AG20443 (cell line): ENCODE results near the gene FBH1.
"Not testable (repeated sequence)": the region's sequence is repeated elsewhere in the genome, so short reads cannot be mapped to it uniquely, and the experiment has no call there.

Experiments used
- DNase-seq: peaks from one replicate; pipeline ENCODE4 v3.0.0; 2012; ENCODE audit warnings: low spot score, mixed read lengths

The FBH1 gene

GRCh38 chr10:5903563-5903962 lies 13.5 kb downstream of the FBH1 start:
- no peak for DNase-seq

GRCh38 chr10:5904227-5904626 lies 14.2 kb downstream of the FBH1 start:
- DNase-seq = no peak

DNA sequence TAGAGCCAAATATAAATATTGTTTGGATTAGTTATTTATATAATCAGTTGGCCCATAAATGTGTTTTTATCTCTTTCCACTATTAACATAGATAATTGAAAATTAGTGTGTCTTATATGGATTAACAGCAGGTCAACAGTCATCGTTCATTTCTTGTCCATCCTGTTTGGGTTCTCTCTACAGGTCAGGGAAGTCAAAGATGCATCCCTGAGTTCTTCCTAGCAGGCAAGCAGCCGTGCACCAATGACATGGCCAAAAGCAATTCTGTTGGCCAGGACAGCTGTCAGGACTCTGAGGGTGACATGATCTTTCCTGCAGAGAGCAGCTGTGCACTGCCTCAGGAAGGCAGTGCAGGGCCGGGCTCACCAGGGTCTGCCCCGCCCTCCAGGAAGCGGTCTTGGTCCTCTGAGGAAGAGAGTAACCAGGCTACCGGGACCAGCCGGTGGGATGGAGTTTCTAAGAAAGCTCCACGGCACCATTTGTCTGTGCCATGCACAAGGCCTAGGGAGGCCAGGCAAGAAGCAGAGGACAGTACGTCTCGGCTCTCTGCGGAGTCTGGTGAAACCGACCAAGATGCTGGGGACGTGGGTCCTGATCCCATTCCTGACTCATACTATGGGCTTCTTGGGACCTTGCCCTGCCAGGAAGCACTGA lies 15.9 kb downstream of the FBH1 start:
- no peak for DNase-seq

- no peak for DNase-seq
These were observed 16.6 kb downstream of the FBH1 start for GRCh38 chr10:5906651-5907050.

DNA sequence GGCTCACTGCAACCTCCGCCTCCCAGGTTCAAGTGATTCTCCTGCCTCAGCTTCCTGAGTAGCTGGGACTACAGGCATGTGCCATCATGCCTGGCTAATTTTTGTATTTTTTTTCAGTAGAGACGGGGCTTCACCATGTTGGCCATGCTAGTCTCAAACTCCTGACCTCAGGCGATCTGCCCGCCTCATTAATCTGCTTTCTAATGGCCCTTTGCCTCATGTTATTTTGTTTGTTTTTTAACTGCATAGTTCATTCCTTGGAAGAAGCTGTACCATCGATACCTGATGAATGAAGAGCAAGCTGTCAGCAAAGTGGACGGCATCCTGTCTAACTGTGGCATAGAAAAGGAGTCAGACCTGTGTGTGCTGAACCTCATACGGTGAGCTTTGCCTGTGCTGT lies 18.6 kb downstream of the FBH1 start:
- not testable (repeated sequence) for DNase-seq

GRCh38 chr10:5910323-5911100 lies 20.5 kb downstream of the FBH1 start:
- no peak for DNase-seq

DNA sequence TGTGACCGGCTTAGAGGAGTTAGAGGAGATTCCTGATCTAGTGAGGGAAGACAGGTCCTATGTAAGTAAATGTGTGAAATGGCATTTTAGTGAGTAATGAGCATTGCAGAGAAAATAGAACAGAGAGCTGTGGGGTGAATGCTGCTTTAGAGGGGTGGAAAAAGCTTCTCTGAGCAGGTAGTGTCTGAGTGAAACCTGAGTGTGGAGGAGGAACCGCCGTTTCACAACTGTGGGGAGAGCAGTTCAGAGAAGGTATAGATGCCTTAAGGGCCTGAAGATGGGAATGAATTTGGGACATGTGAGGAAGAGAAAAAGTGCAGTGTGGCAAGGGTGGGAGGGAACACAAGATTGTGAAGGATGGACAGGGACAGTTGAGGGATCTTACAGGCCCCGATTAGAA lies 21.6 kb downstream of the FBH1 start:
- no peak for DNase-seq

GRCh38 chr10:5913736-5914135 lies 23.7 kb downstream of the FBH1 start:
- no peak for DNase-seq

- DNase-seq = no peak
These were observed 25.4 kb downstream of the FBH1 start for GRCh38 chr10:5915451-5915850.

DNA sequence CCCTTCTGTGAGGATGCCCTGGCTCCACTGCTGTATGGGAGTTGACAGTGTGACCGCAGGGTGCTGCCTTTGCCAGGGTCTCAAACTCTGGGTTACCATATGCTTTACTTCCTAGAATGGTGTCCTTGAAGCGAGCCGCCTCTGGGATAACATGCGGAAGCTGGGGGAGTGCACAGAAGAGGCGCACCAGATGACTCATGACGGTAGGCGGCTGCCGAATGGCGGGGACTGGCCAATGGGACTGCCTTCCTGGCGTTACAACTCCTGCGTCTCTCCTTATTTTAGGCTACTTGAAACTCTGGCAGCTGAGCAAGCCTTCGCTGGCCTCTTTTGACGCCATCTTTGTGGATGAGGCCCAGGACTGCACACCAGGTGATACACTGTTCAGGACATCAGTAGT lies 27.3 kb downstream of the FBH1 start:
- DNase-seq = no peak

GRCh38 chr10:5918763-5919162 lies 28.7 kb downstream of the FBH1 start:
- DNase-seq = no peak

DNA sequence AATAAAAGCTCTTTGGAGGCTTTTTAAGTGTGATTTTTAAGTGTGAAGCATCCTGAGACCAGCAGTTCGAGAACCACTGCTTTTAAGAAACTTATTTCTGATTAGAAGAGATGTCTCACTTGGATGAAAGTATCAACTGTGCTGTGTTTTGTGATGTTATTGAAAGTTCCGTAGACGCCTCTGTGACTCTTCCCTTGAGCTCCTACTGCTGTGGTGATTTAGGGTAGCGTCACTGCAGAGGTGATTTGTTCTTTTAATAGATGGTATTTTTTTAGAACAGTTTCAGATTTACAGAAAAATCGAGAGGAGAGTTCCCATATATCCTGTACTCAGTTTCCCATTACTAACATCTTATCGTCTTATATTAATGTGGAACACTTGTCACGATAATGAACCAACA lies 29.5 kb downstream of the FBH1 start:
- DNase-seq = no peak

- DNase-seq = no peak
These were observed 31.7 kb downstream of the FBH1 start for GRCh38 chr10:5921746-5922145.

- no peak for DNase-seq
These were observed 34.8 kb downstream of the FBH1 start for GRCh38 chr10:5924889-5925288.

- DNase-seq = peak; percentile 81
These were observed 37.3 kb downstream of the FBH1 start for GRCh38 chr10:5927306-5927705.

DNA sequence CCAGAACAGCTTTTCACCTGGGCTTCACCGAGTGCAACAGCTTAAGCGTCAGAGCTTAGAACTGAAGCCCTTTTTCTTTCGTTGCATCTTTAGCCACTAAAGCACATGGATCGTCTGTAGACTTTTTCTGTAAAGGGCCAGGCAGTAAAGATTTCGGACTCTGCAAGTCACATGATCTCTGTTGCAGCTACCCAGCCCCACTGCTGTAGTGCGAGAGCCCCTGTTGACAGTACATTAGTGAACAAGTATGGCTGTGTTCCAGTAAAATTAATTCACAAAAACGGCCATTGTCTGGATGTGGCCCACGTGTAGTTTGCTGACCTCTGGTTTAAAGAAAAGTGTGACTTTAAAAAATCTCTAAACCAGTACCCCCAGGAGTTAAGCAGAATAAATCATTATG lies 39.4 kb downstream of the FBH1 start:
- DNase-seq = no peak

GRCh38 chr10:5930272-5930671 lies 40.2 kb downstream of the FBH1 start:
- no peak for DNase-seq

GRCh38 chr10:5932345-5932744 lies 42.3 kb downstream of the FBH1 start:
- no peak for DNase-seq

GRCh38 chr10:5933909-5934546 lies 44.0 kb downstream of the FBH1 start:
- no peak for DNase-seq

DNA sequence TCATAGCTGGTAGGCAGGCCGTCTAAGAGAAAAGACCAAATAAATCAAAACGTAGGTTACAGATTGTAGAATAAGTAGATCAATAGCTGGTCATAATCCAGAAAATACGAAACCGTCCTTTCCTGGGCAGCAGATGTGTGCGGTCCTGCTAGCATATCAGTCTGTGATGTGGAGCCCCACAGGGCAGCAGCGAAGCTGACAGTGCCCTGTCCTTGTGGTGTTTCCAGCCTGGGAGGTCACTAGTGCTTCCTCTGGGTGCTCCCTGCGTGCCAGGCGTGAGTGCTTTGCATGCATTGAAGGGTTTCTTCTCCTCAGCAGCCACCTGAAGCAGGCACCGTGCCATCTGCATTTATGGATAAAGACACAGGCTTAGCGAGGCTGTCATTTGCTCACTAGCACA lies 45.6 kb downstream of the FBH1 start:
- no peak for DNase-seq

DNA sequence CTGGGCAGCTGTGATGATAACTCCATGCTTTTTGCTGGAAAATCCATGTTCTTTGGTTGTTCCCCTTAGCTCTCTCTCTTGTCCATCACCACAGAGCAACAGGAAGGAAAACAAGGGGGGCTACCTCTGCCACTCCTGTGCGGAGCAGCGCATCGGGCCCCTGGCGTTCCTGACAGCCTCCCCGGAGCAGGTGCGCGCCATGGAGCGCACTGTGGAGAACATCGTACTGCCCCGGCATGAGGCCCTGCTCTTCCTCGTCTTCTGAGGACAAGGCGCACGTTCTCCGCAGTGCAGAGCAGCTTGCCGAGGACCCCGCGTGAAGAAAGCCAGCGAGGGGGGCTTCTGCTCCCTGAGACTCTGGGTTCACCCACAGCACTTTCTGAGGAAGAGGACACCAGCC lies 47.0 kb downstream of the FBH1 start:
- DNase-seq = no peak

GRCh38 chr10:5938291-5938690 lies 48.2 kb downstream of the FBH1 start:
- no peak for DNase-seq

DNA sequence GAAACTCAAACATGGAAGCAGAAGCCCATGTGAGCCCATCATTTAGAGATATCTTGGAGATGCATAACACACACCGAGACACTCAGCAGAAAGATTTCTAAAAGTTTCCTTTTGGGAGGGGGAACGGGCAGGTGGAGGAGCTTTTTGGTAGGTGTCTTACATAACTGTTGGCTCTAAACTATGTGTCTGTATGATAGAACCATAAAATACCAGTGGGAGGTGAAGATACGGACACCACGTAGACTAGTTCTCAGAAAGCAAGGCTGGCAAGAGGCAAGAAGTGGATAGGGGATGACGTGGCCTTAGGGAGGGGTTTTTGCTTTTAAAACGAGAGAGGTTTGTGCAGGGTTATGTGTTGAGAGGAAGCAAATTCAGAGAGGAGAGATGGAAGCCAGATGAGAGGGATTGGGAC lies 50.8 kb downstream of the FBH1 start:
- no peak for DNase-seq
